ENCODE data around the gene C1orf21.

The C1orf21 gene

GRCh38 chr1:184412472-184412871 lies 25.6 kb downstream of the C1orf21 start:
- DNase-seq (ENCODE audit: low read depth in 2 of 2) = no peak

- no peak for DNase-seq (ENCODE audit: low read depth in 2 of 2)
Measured at GRCh38 chr1:184416481-184416880, 29.7 kb downstream of the C1orf21 start.

GRCh38 chr1:184416946-184417345 lies 30.1 kb downstream of the C1orf21 start:
- no peak for DNase-seq (ENCODE audit: low read depth in 2 of 2)

GRCh38 chr1:184417916-184418315 lies 31.1 kb downstream of the C1orf21 start:
- no peak for DNase-seq (ENCODE audit: low read depth in 2 of 2)

GRCh38 chr1:184418652-184419349 lies 32.0 kb downstream of the C1orf21 start:
- DNase-seq (ENCODE audit: low read depth in 2 of 2) = no peak

GRCh38 chr1:184419350-184420161 lies 32.7 kb downstream of the C1orf21 start:
- DNase-seq (ENCODE audit: low read depth in 2 of 2) = no peak

GRCh38 chr1:184422490-184423233 lies 35.8 kb downstream of the C1orf21 start:
- DNase-seq (ENCODE audit: low read depth in 2 of 2) = no peak

- DNase-seq (ENCODE audit: low read depth in 2 of 2) = no peak
Measured at GRCh38 chr1:184423649-184424048, 36.8 kb downstream of the C1orf21 start.

GRCh38 chr1:184424157-184424556 lies 37.3 kb downstream of the C1orf21 start:
- no peak for DNase-seq (ENCODE audit: low read depth in 2 of 2)

- DNase-seq (ENCODE audit: low read depth in 2 of 2) = no peak
Measured at GRCh38 chr1:184424945-184425344, 38.1 kb downstream of the C1orf21 start.

- no peak for DNase-seq (ENCODE audit: low read depth in 2 of 2)
Measured at GRCh38 chr1:184425449-184426277, 38.8 kb downstream of the C1orf21 start.

GRCh38 chr1:184426278-184426674 lies 39.4 kb downstream of the C1orf21 start:
- no peak for DNase-seq (ENCODE audit: low read depth in 2 of 2)

GRCh38 chr1:184427722-184428121 lies 40.9 kb downstream of the C1orf21 start:
- no peak for DNase-seq (ENCODE audit: low read depth in 2 of 2)

- DNase-seq (ENCODE audit: low read depth in 2 of 2) = no peak
Measured at GRCh38 chr1:184428604-184429003, 41.8 kb downstream of the C1orf21 start.

- no peak for DNase-seq (ENCODE audit: low read depth in 2 of 2)
Measured at GRCh38 chr1:184429335-184429734, 42.5 kb downstream of the C1orf21 start.

GRCh38 chr1:184433956-184434502 lies 47.2 kb downstream of the C1orf21 start:
- DNase-seq (ENCODE audit: low read depth in 2 of 2) = no peak

GRCh38 chr1:184437291-184437690 lies 50.5 kb downstream of the C1orf21 start:
- no peak for DNase-seq (ENCODE audit: low read depth in 2 of 2)

GRCh38 chr1:184438363-184438762 lies 51.5 kb downstream of the C1orf21 start:
- DNase-seq (ENCODE audit: low read depth in 2 of 2) = no peak

- no peak for DNase-seq (ENCODE audit: low read depth in 2 of 2)
Measured at GRCh38 chr1:184442260-184442659, 55.4 kb downstream of the C1orf21 start.

GRCh38 chr1:184443201-184443600 lies 56.4 kb downstream of the C1orf21 start:
- no peak for DNase-seq (ENCODE audit: low read depth in 2 of 2)

- DNase-seq (ENCODE audit: low read depth in 2 of 2) = no peak
Measured at GRCh38 chr1:184443624-184444023, 56.8 kb downstream of the C1orf21 start.
